HepG2 (cell line): ENCODE data around the gene HMCN2. TPM values are rescaled to one million over a fixed set of nuclear protein-coding genes. Genes with fewer than 3 reads are reported as not detected.

Experiments
- CTCF ChIP-seq: sonication (generic); formaldehyde crosslinking; IDR thresholded peaks from 2 replicates; pipeline ENCODE4 v1.5.0; 2020; ENCODE audit warnings: mild to moderate bottlenecking, missing genetic modification reagents, moderate library complexity
- EEA1 ChIP-seq: sonication (generic); formaldehyde crosslinking; IDR thresholded peaks from 2 replicates; pipeline ENCODE4 v1.5.1; 2020; ENCODE audit warnings: mild to moderate bottlenecking, missing genetic modification reagents, borderline replicate concordance
- HIVEP1 ChIP-seq: sonication (generic); formaldehyde crosslinking; IDR thresholded peaks from 2 replicates; pipeline ENCODE4 v1.4.0; 2020; ENCODE audit warnings: mild to moderate bottlenecking, missing genetic modification reagents
- HNRNPL ChIP-seq: fragments of 200-400 bp; formaldehyde crosslinking; IDR thresholded peaks from 2 replicates; pipeline ENCODE4 v1.6.1; 2017; ENCODE audit warnings: mild to moderate bottlenecking, low read depth, low read length
- KLF6 ChIP-seq: IDR thresholded peaks from 2 replicates; pipeline ENCODE4 v1.8.0; 2016; ENCODE audit warnings: missing biosample characterization, missing genetic modification reagents
- MAZ ChIP-seq, 2 experiments: sonication (generic) in 1 of 2; formaldehyde crosslinking in 1 of 2; IDR thresholded peaks; 2 replicates each; pipeline versions ENCODE4 v1.5.0 to v1.6.1; 2012 to 2020; ENCODE audit warnings: low read depth in 2 of 2, mild to moderate bottlenecking in 2 of 2, borderline replicate concordance in 1 of 2, improper control_type of control experiment in 1 of 2, low read length in 1 of 2, missing genetic modification reagents in 1 of 2, moderate library complexity in 1 of 2
- MBD4 ChIP-seq: IDR thresholded peaks from 2 replicates; pipeline ENCODE4 v1.6.1; 2012; ENCODE audit warnings: low read length, inconsistent platforms, borderline replicate concordance
- PHF20 ChIP-seq: sonication (generic); formaldehyde crosslinking; IDR thresholded peaks from 2 replicates; pipeline ENCODE4 v1.5.0; 2020; ENCODE audit warnings: mild to moderate bottlenecking, missing genetic modification reagents
- RBM39 ChIP-seq: fragments of 200-400 bp; formaldehyde crosslinking; IDR thresholded peaks from one replicate; pipeline ENCODE4 v1.6.1; 2018; ENCODE audit warnings: antibody characterized with exemption, mild to moderate bottlenecking, low read depth, low read length; ENCODE audit not compliant: poor library complexity, severe bottlenecking
- SKI ChIP-seq: fragments of 450-650 bp; IDR thresholded peaks from one replicate; pipeline ENCODE4 v1.6.1; 2018; ENCODE audit warnings: mild to moderate bottlenecking; ENCODE audit not compliant: partially characterized antibody
- SMARCE1 ChIP-seq: fragments of 450-650 bp; IDR thresholded peaks from 2 replicates; pipeline ENCODE4 v1.6.1; 2017; ENCODE audit warnings: borderline replicate concordance
- UBTF ChIP-seq: sonication (generic); formaldehyde crosslinking; IDR thresholded peaks from 2 replicates; pipeline ENCODE4 v1.4.0; 2020; ENCODE audit warnings: mild to moderate bottlenecking, missing genetic modification reagents
- ZNF761 ChIP-seq: sonication (generic); formaldehyde crosslinking; conservative IDR thresholded peaks from 2 replicates; pipeline ENCODE4 v1.4.0; 2020; ENCODE audit warnings: mild to moderate bottlenecking, missing genetic modification reagents
- ZSCAN22 ChIP-seq: sonication (generic); formaldehyde crosslinking; IDR thresholded peaks from 2 replicates; pipeline ENCODE4 v1.4.0; 2020; ENCODE audit warnings: mild to moderate bottlenecking, missing genetic modification reagents
- polyA plus RNA-seq, 8 experiments: library from polyadenylated mRNA; depleted of rRNA in 3 of 8; stranded (reverse) in 7 of 8; unstranded in 1 of 8; fragments of >200 nt; fragmentation: Illumina TruSeq in 4 of 8; extraction: Trizol in 4 of 8; gene quantifications; 2 replicates each; pipeline versions ENCODE4 v1.2.1 to v1.2.3, GENCODE V29; 2011 to 2016; ENCODE audit warnings: low read depth in 4 of 8, missing spikeins in 1 of 8, mixed read lengths in 1 of 8; ENCODE audit not compliant: insufficient read depth in 1 of 8
- total RNA-seq, 5 experiments: library from RNA; depleted of rRNA; stranded (reverse); fragments of >200 nt; fragmentation: Illumina TruSeq; extraction: Trizol; gene quantifications; 2 replicates each; pipeline ENCODE4 v1.2.3, GENCODE V29; 2016; ENCODE audit warnings: low read depth in 1 of 5
- TF ChIP-seq, protein P1 (sequence below): sonication (generic); formaldehyde crosslinking; IDR thresholded peaks from 2 replicates; pipeline ENCODE4 v1.4.0; 2020; ENCODE audit warnings: missing genetic modification reagents, borderline replicate concordance
- TF ChIP-seq, protein P2 (sequence below): sonication (generic); formaldehyde crosslinking; IDR thresholded peaks from 2 replicates; pipeline ENCODE4 v1.4.0; 2020; ENCODE audit warnings: missing genetic modification reagents, borderline replicate concordance

HMCN2 gene
- total and polyA plus RNA-seq, 2 of the 13 experiments (the other 11 are each of a cell fraction or from before 2014, with no cell fraction given), result 0.09 TPM; not detected in 1

GRCh38 chr9:130445268-130445983 lies 179.9 kb downstream of the HMCN2 start (continued):
- TF ChIP-seq RBM39, result peak; percentile 36
- TF ChIP-seq MAZ (IDR thresholded peaks at IDR 0.05; ENCODE audit: borderline replicate concordance, low read depth, low read length), result peak; percentile 59; the same call in 1 of the 2 replicates
- TF ChIP-seq MAZ (CRISPR knock-in tag; IDR thresholded peaks at IDR 0.05; ENCODE audit: low read depth), result no peak
- TF ChIP-seq, protein P1, sequence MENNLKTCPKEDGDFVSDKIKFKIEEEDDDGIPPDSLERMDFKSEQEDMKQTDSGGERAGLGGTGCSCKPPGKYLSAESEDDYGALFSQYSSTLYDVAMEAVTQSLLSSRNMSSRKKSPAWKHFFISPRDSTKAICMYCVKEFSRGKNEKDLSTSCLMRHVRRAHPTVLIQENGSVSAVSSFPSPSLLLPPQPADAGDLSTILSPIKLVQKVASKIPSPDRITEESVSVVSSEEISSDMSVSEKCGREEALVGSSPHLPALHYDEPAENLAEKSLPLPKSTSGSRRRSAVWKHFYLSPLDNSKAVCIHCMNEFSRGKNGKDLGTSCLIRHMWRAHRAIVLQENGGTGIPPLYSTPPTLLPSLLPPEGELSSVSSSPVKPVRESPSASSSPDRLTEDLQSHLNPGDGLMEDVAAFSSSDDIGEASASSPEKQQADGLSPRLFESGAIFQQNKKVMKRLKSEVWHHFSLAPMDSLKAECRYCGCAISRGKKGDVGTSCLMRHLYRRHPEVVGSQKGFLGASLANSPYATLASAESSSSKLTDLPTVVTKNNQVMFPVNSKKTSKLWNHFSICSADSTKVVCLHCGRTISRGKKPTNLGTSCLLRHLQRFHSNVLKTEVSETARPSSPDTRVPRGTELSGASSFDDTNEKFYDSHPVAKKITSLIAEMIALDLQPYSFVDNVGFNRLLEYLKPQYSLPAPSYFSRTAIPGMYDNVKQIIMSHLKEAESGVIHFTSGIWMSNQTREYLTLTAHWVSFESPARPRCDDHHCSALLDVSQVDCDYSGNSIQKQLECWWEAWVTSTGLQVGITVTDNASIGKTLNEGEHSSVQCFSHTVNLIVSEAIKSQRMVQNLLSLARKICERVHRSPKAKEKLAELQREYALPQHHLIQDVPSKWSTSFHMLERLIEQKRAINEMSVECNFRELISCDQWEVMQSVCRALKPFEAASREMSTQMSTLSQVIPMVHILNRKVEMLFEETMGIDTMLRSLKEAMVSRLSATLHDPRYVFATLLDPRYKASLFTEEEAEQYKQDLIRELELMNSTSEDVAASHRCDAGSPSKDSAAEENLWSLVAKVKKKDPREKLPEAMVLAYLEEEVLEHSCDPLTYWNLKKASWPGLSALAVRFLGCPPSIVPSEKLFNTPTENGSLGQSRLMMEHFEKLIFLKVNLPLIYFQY, result no peak
- TF ChIP-seq PHF20 (CRISPR knock-in tag), result no peak
- 0 out of 2 replicates have a peak, but pooled peaks have one; percentile 55 for TF ChIP-seq EEA1 (CRISPR knock-in tag)
- TF ChIP-seq ZSCAN22 (CRISPR knock-in tag), result no peak
- no peak for TF ChIP-seq UBTF
- TF ChIP-seq ZNF761, result 0 out of 2 replicates have a peak, but pooled peaks have one; percentile 6
- TF ChIP-seq CTCF (CRISPR knock-in tag), result peak; percentile 40; the same call in 1 of the 2 replicates
- TF ChIP-seq SMARCE1, result no peak
- TF ChIP-seq KLF6 (CRISPR knock-in tag), result no peak
- TF ChIP-seq HNRNPL, result peak; percentile 92
- no peak for TF ChIP-seq MBD4
- TF ChIP-seq, protein P2, sequence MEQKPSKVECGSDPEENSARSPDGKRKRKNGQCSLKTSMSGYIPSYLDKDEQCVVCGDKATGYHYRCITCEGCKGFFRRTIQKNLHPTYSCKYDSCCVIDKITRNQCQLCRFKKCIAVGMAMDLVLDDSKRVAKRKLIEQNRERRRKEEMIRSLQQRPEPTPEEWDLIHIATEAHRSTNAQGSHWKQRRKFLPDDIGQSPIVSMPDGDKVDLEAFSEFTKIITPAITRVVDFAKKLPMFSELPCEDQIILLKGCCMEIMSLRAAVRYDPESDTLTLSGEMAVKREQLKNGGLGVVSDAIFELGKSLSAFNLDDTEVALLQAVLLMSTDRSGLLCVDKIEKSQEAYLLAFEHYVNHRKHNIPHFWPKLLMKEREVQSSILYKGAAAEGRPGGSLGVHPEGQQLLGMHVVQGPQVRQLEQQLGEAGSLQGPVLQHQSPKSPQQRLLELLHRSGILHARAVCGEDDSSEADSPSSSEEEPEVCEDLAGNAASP (CRISPR knock-in tag), result 0 out of 2 replicates have a peak, but pooled peaks have one; percentile 16
- TF ChIP-seq HIVEP1, result 0 out of 2 replicates have a peak, but pooled peaks have one; percentile 26
- no peak for TF ChIP-seq SKI
